Breast epithelium (tissue), 4 donors: ENCODE measurements around the gene LTO1. TPM values are rescaled to one million over a fixed set of nuclear protein-coding genes. Genes with fewer than 3 reads are reported as not detected.

Source experiments
- DNase-seq, 2 donors: peaks; one replicate each; pipeline ENCODE4 v3.0.0-alpha.2; 2019; ENCODE audit warnings: low spot score in 2 of 2
- H3K27ac ChIP-seq, 2 donors: fragments of 200-600 bp; sonication (generic) in 1 of 2; one replicate each; pipeline ENCODE4 v1.5.1; 2016 to 2019; ENCODE audit warnings: mild to moderate bottlenecking in 1 of 2
- H3K27me3 ChIP-seq, 2 donors: fragments of 200-600 bp; sonication (generic) in 1 of 2; one replicate each; pipeline versions ENCODE4 v1.5.1 to v1.6.0; 2017 to 2019; ENCODE audit warnings: control low read depth in 1 of 2, mild to moderate bottlenecking in 1 of 2
- H3K36me3 ChIP-seq: fragments of 200-600 bp; one replicate; pipeline ENCODE4 v1.5.1; 2019
- H3K4me1 ChIP-seq, 2 donors: fragments of 200-600 bp; sonication (generic); one replicate each; pipeline ENCODE4 v1.5.1; 2016 to 2019; ENCODE audit warnings: control low read depth in 1 of 2
- H3K4me3 ChIP-seq, 3 donors: fragments of 200-600 bp; sonication (generic); 1 replicate in 2 of 3; 2 replicates in 1 of 3; pipeline ENCODE4 v1.5.1; 2016 to 2019; ENCODE audit warnings: mild to moderate bottlenecking in 3 of 3, moderate library complexity in 2 of 3
- H3K9me3 ChIP-seq, 2 donors: fragments of 200-600 bp; sonication (generic) in 1 of 2; one replicate each; pipeline ENCODE4 v1.5.1; 2016 to 2019; ENCODE audit warnings: control low read depth in 1 of 2
- CTCF ChIP-seq, 3 donors: fragments of 450-650 bp; IDR thresholded peaks; one replicate each; pipeline ENCODE4 v1.5.1; 2016 to 2017; ENCODE audit warnings: antibody characterized with exemption in 3 of 3, mild to moderate bottlenecking in 3 of 3, moderate library complexity in 3 of 3
- POLR2A ChIP-seq: fragments of 450-650 bp; IDR thresholded peaks from one replicate; pipeline ENCODE4 v1.6.1; 2016; ENCODE audit warnings: antibody characterized with exemption, mild to moderate bottlenecking, moderate library complexity
- POLR2AphosphoS5 ChIP-seq, 3 donors: sonication (generic); formaldehyde crosslinking; IDR thresholded peaks; one replicate each; pipeline ENCODE4 v1.6.1; 2017; ENCODE audit warnings: antibody characterized with exemption in 3 of 3
- intact Hi-C: fragments of 100-400 bp; cut with DNase I; formaldehyde crosslinking; loops from one replicate; pipeline ENCODE4 v1.15.1; 2023; ENCODE audit warnings: low total_unique reads
- total RNA-seq, 3 donors: library from RNA; depleted of rRNA; stranded (reverse); fragments of >200 nt; gene quantifications; one replicate each; pipeline ENCODE4 v1.1.0, GENCODE V29; 2016

Gene LTO1
- total RNA-seq, 3 donors from 2014 or later: 14.1 to 25.5 (median 18.7) TPM

GRCh38 chr11:69649576-69649900 is 25.6 kb downstream of the LTO1 start:
- H3K36me3 ChIP-seq: peaks cover 4% of the 10 kb centered on the region
- TF ChIP-seq CTCF (IDR thresholded peaks at IDR 0.05) (no peak), POLR2AphosphoS5 (IDR thresholded peaks at IDR 0.05) (no peak), POLR2A (no peak)
- intact Hi-C loops: loop anchor here (5.0 to 10.0 kb wide), 2 partner anchors 355 to 1008 kb away; partner anchors contain the start of gene MYEOV

DNA sequence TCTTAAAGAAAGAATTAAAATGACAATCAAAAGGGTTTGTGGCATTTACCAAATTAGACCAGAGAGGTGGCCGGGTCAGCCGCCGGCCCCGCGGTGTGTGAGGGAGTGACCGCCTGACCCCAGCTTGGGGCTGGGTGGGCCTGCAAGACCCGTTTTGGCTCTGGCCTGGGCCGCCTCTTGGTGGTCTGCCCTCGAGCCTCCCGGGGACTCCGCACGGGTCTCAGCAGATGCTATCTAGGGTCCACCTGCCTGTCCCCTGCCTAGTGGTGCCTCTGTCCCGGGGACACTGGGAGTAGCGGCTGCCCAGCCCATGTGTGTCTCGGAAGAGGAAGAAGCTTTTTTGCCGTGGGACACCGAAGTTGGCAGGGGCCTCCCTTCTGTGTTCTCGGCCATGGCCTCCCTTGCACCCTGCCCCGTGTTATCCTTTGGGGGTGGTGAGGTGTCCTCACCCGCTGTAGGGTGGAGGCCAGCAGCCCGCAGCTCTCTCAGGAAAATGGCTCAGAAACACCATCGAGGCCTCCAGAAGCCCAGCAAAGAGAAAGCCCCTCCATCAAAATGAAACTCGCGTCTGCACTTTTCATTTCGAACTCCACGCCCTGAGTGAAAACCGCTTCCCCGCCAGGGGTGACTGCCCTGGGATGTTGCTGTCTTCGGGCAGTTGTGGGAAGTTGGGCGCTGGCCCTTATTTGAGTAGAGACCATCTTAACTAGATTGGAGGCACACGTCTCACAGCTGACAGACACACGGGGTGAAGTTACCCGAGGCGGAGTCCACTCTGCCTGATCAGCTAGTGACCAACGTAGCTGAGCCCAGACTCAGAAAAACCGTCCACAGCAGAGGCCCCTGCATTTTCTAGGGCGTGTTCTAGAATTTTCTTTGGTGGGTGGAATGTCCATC is 26.2 kb downstream of the LTO1 start:
- H3K27ac ChIP-seq: peak overlapping the region in 1 of 2 donors; percentile 69

More at GRCh38 chr11:69649576-69649900, 25.6 kb downstream of the LTO1 start:
- H3K27ac ChIP-seq: peak overlapping the region; percentile 42 to 69
- no peaks in the 10 kb centered on the region for H3K9me3 ChIP-seq
- peaks cover 0 to 3% of the 10 kb centered on the region in 2 donors for H3K4me1 ChIP-seq
- no peaks in the 10 kb centered on the region for H3K27me3 ChIP-seq
- no peak for DNase-seq
- H3K4me3 ChIP-seq: no peak overlapping the region

GRCh38 chr11:69647761-69648497 is 27.2 kb downstream of the LTO1 start:
- peaks cover 4% of the 10 kb centered on the region for H3K36me3 ChIP-seq
- no peaks in the 10 kb centered on the region for H3K27me3 ChIP-seq
- intact Hi-C loops: loop anchor here (5.0 to 10.0 kb wide), 2 partner anchors 353 to 1009 kb away; partner anchors contain the start of gene MYEOV
- no peak for DNase-seq
- peak overlapping the region in 1 of 2 donors; percentile 19 for H3K27ac ChIP-seq
- peaks cover 5 to 12% of the 10 kb centered on the region in 2 donors for H3K4me1 ChIP-seq
- TF ChIP-seq POLR2A: no peak
- no peak for TF ChIP-seq POLR2AphosphoS5 (IDR thresholded peaks at IDR 0.05)
- TF ChIP-seq CTCF (IDR thresholded peaks at IDR 0.05): no peak
- no peak overlapping the region for H3K4me3 ChIP-seq
- H3K9me3 ChIP-seq: no peaks in the 10 kb centered on the region

More for the DNA sequence above, 26.2 kb downstream of the LTO1 start:
- intact Hi-C loops: loop anchor here (5.0 to 10.0 kb wide), 2 partner anchors 354 to 1008 kb away; partner anchors contain the start of gene MYEOV
- no peak overlapping the region for H3K4me3 ChIP-seq
- no peak for DNase-seq
- peaks cover 0 to 9% of the 10 kb centered on the region in 2 donors for H3K4me1 ChIP-seq
- no peaks in the 10 kb centered on the region for H3K27me3 ChIP-seq
- peaks cover 4% of the 10 kb centered on the region for H3K36me3 ChIP-seq
- no peak for TF ChIP-seq CTCF (IDR thresholded peaks at IDR 0.05)
- no peak for TF ChIP-seq POLR2AphosphoS5 (IDR thresholded peaks at IDR 0.05)
- TF ChIP-seq POLR2A: no peak
- no peaks in the 10 kb centered on the region for H3K9me3 ChIP-seq

- no peak for DNase-seq
- peak overlapping the region in 1 of 2 donors; percentile 38 for H3K27ac ChIP-seq
- H3K4me3 ChIP-seq: no peak overlapping the region
- peaks cover 5 to 12% of the 10 kb centered on the region in 2 donors for H3K4me1 ChIP-seq
- intact Hi-C loops: loop anchor here (5.0 to 10.0 kb wide), 2 partner anchors 353 to 1010 kb away; partner anchors contain the start of gene MYEOV
- H3K27me3 ChIP-seq: no peaks in the 10 kb centered on the region
- no peaks in the 10 kb centered on the region for H3K9me3 ChIP-seq
- H3K36me3 ChIP-seq: peaks cover 4% of the 10 kb centered on the region
- TF ChIP-seq POLR2AphosphoS5 (IDR thresholded peaks at IDR 0.05): no peak
- TF ChIP-seq POLR2A: no peak
- no peak for TF ChIP-seq CTCF (IDR thresholded peaks at IDR 0.05)
Observed at GRCh38 chr11:69647390-69647748, 27.8 kb downstream of the LTO1 start.
